ENCODE data around the gene FOXE1.
A peak's percentile ranks its signal among the peaks of the same experiment; 100 is the strongest.

The FOXE1 gene

DNA sequence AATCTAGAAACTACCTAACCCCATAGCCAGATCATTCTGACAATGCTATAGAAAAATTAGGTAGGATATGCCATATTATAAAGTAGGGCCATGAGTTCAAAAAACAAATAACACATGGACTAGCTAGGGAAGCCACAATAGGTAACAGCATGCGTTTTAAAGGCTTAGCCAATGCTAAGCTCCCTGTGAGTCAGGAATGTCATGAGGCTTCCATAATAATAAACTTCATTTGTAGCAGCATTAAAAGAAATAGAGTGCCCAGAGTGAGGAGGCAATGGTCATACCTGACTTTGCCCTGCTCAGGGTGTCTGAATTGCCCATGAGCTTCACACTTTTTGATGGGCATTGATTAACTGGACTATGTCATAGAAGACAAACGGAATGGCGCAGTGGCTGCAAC lies 15.8 kb downstream of the FOXE1 start:
- DNase-seq: no peak

DNA sequence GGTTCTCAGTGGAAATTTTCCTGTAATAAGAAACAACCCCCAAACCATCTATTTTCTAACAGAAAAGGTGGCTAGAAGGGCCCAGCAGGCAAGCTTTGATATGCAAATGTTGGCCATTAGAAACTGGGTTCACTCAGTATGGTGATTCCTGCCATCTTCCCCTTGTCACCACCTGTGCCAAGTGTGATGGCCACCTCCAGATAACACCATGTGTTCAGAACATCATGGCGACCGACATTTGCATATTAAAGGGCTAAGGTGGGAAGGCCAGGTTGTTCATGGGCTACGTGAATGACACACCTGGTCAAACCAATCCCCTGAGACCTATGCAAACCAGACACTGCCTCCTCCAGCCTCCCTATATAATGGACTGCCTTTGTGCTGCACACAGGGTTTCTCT lies 20.4 kb downstream of the FOXE1 start:
- no peak for DNase-seq

DNA sequence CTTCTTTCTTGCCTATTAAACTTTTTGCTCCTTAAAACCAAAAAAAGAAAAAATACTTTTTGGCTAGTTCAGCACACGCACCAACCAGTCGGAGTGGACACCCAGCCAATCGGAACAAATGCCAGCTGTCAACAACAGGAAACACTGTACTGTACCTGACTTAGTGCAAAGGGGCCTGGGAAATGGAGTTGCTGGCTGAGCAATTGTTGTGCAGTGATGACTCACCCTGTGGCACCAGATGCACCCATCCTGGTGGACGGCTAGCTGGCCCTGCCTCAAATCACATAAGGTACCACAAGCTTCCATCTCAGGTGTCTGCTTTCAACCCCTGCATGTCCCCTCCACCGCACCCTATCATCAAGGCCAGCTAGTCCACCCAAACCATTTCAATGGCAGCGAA lies 20.9 kb downstream of the FOXE1 start:
- no peak for DNase-seq

DNA sequence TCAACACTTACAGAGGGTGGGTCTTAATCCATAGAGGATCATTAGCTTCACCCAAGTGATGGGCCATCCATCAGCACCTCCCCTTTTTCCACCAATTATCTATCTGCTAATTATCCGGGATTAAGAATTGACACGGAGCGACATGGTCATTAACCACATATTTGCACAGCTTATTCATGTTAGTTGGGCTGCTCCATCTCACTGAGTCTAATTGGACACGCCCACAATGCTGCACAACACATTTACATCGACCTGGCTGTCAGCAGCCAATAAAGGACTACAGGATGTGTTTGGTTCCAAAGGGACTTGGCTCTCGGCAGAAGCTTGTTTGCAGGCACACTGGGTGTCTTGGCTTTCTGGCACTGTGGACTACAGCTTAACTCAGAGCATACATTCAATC lies 21.6 kb downstream of the FOXE1 start:
- DNase-seq: no peak

DNA sequence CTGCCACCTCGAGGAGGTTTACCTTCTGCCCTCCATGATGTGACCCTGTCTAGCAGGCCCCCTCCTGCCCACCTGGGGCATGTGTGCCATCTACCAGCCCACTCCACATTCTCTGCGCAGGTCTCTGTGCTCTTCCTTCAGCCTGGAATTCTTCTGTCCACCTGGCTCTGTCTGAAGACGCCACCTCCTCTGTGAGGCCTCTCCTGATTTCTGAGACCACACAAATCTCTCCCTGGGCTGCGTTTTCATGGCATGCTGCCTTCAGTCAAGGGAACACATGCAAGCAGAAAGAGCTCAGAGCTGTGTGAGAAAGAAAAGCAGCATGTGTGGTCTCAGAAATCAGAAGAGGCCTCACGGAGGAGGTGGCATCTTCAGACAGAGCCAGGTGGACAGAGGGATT lies 22.1 kb downstream of the FOXE1 start:
- DNase-seq: no peak

DNA sequence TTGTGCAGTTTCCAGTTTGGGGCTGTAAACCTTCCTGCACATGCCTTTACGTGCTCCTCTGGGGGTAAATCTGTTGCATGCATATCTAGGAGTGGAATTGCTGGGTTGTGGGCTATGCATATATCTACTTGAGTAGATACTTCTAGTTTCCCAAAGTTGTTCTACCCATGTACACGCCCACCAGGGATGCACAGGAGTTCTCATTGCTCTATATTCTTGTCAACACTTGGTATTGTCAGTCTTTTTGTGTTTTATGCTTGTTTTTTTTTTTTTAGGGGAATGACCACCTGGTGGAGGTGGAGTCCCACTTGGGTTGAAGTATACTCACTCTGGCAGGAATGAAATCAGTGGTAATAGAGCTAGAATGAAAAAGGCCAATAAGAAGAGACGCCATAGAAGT lies 23.0 kb downstream of the FOXE1 start:
- no peak for DNase-seq

DNA sequence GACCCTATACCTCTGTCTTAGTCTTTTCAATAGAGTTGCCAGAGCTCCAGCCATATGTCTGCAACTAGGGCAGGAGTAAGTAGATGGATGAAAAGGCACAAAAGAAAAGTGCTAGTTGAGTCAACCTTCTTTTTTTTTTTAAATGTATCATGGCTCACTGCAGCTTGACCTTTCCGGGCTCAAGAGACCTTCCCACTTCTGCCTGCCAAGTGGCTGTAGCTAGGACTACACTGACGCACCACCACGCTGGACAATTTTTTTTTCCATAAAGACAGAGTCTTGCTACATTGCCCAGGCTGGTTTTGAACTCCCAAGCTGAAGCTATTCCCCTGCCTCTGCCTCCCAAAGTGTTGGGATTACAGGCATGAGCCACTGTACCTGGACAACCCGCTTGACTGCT lies 27.3 kb downstream of the FOXE1 start:
- DNase-seq: no peak

DNA sequence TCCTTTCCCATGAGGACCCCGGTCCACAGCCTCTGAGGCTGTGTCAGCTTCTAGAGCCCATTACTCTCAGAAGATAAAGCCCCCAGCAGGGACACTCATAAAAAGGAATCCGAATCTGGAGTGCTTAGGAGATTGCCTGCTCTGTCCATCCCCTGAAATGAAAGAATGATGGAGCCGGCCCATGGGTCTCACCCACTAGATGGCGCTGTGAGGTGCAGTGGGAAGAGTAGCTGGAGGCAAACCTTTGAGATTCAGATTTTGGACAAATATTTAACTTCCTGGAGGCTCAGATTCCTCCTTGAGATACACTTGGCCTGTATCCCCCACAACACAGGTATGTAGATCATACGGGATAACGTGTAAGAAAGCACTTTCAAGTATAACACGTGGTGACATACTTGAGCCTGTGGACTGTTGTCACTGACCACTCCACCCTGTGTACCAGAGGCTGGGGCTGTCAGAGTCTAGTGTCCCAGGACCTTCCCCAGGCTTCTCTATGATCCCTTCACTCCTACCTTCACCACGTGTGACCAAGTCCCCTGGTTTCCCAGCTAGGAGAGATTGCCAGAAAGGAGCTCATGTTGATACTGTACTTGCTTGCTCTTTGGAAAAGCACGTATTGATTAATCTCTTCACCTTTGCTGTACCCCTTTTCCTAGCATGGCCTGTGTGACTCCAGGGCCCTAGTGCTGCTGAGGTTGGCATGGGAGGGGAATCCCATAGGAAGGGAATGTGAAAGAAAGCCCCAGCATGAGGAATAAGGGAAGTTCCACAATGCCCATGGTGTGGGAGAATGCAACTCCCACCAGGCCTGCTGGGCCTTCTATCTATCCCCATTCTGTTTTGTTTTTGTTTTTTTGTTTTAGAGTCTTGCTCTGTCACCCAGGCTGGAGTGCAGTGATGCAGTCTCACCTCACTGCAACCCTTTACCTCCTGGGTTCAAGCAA lies 37.2 kb downstream of the FOXE1 start:
- no peak for DNase-seq

DNA sequence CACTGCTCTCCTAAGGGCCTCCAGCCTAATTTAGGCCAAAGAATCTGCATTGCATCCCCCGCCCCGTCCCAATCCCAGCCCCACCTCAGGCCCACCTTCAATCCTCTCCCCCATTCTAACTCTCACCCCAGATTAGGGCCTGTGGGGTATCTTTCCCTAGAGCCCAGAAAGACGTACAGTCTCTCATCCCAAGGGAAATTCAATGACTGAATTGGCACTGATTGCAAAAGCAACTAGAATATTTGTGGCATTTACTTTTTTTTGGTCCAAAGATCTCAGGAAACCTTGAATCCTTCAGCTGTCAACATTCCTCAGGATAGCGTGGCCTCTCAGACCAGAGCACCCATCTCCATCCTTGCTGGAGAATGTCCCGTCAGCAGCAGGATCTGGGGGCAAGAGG lies 38.7 kb downstream of the FOXE1 start:
- DNase-seq: no peak

DNA sequence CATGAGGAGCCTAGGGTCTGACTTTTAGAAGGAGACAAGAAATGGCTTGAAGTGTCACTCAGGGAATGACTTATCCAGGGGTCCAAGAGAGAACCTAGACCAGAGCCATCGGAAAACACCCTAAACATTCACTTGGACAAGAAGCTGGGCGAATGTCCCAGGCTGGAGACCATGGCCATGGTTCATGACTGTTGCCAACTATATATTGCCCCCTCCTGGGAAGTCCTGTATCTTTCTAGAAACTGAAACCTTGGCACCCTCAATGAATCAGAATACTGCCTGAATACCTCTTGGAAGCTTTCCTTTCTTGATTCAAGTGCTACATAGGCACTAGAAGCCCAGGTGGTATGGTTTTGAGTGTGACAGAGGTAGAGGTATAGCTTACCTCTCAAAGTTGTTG lies 39.4 kb downstream of the FOXE1 start:
- DNase-seq: no peak

DNA sequence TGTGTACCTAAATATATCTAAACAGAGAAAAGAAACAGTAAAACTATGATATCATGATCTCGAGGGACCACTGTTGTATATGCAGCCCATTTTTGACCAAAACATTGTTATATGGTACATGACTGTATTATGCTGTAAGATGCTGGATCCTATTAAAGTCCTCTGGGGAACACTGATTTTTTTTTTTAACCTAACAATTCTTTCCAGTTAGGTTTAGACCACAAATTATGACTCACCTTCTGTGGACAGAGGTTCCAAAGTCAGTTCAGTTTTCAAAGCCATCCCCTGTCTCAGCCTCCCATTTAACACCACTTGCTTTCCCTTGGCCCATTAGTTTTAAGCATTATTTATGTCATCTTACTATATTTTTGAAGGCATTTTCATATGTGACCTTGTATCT lies 42.2 kb downstream of the FOXE1 start:
- DNase-seq: no peak

DNA sequence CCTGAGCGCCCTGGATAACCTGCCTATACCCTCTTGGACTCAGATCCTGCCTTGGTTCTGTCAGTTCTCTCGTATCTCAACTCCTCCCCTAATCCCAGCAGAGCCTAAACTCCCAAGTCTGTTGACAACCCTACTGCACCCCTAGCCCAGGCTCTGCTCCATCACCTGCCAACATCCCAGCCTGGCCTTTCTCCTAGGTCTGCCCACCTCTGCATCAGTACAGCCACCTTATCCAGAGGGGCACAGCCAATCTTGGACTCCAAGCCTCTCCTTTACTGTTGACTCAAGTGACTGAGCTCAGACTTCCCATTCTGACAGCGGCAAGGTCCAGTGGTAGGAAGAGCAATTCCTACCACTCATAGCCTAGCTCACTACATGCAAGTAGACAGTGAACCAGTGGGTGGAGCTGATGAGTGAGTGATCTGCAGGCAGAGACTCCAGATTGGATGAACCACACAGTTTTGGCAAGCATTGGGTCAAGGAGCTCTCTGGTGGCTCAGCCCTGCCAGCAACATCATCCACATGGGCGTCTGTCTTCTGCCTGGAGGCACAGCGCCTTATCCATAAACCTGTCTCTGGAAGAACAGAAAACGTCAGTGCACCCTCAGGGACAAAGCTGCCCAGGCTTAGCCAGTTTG lies 42.8 kb downstream of the FOXE1 start:
- no peak for DNase-seq

DNA sequence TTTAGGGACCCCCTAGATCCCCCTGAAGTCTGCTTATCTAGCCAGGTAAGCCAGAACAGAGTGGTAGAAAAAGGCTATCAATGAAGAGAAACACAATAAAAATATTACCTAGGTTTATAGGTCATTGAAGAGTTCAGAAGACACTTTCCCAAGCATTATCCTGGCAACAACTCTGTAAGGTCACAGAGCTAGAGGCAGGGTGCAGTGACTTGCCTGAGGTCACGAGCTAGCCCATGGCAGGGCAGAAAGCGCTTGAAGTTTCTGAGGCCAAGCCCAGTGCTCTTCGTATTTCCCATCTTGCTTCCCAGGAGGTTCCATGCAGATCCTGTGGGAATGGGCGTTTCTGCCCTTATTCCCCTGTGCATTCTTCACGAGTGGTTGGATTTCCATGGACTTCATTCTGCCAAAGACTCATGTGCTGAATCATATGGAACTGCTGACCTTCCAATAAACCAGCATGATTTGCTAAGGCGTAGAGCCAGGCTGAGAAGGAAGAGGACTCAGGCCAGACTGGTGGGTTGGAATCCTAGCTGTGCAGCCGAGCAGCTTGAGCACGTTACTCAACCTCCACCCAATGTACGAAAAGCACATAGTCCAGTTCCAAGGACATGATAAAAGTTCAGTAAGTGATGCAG lies 47.2 kb downstream of the FOXE1 start:
- no peak for DNase-seq

DNA sequence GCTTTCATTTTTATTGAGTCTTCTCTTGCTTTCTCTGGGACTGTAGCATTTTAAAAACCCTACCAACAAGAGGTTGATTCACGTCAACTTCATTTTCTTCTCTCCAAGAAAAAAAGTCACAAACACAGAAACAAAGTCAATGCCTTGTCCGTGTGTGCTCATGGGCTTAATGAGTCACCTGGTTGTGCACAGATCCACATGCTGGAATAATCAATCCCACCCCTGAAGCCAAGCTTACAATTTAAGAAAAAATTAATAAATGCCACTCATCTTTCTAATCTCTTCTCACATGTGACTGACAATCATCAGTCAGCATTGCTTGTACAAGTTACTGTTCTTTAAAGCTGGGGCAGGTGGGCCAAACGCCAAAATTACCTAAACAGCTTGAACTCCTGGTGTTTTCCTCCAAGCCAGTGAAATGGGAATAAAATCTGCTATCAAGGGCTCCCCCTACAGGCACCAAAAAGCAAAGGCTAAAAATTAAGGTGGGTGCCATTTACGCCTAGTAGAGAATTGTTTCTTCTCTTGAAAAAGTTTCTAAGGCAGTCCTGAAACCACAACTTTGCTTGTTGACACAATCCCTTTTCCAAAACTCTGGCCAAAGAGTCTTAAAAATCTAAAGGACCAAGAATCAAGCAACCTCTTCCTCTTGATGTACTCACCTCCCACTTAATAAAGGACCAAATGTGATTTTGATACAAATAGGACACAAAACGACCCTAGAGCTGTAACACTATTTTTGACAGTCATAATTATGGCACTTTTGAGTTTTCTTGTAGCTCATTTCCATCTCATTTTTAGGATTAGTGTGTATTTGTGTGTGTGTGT lies 47.9 kb downstream of the FOXE1 start:
- peak in 1 of 2 donors; percentile 42 for DNase-seq

DNA sequence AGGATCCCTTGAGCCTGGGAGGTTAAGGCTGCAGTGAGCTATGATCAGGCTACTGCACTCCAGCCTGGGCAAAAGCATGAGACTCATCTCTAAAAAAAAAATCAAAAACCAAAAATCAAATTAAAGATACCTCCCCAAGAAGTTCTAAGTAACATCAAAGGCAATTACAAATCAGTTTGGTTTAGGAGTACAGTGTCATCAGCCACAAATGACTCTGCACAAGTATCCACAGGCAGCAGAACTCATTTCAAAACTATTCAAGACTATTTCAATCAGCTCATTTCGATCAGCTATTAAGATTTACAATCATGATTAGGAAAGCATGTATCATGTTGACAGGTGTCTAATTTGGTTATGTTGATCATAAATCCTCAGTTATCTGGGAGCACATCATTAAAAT lies 50.2 kb downstream of the FOXE1 start:
- no peak for DNase-seq

DNA sequence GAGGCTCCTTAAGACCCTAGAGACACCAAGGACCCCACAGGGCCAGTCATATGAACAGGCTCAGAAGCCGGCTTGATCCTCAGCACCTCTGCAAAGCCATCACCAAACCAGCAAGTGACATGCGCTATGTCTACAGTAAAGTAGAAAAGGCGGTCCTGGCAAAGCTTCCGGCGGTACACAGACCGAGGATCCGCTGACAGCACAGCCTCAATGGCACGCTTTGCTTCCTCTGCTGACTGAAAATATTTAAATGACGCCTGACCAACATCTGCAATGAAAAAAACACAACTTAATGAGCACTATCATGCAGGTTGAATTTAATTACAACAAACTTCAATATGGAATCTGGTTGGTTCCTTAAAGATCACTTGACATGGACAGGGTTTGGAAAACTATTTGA lies 51.7 kb downstream of the FOXE1 start:
- DNase-seq: no peak

DNA sequence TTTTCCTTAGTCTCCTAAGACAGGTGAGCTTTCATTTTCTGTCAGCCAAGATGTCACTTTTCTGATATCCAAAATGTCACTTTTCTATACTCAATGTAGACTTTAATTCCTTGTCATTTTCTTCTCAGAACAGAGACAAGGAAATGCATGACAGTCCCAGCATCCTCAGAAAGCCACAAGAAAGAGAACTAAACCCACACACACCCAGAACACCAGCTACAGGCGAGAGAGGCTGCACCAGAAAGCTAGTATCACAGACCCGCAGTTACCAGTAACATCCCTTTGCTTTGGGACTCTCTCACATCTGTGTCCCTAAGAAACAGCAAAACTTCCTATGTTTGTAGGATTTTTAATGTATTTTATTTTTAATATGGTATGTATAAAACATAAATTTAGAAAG lies 52.2 kb downstream of the FOXE1 start:
- DNase-seq: no peak

Data from hippocampal formation (tissue), 2 donors.